Neural cell (in vitro differentiated cells): ENCODE results near the gene FBRS. TPM values are rescaled to one million over a fixed set of nuclear protein-coding genes. Genes with fewer than 3 reads are reported as not detected.
A peak's percentile ranks its signal among the peaks of the same experiment; 100 is the strongest.

Experiments
- H2AFZ ChIP-seq: fragments of 200-600, 300-800 bp; sonication (generic), shearing (Covaris generic); 2 replicates; pipeline ENCODE4 v1.6.0; 2014; ENCODE audit warnings: low read depth, mild to moderate bottlenecking, antibody characterized with exemption, low read length, moderate library complexity
- H3F3A ChIP-seq: fragments of 200-600 bp; shearing (Covaris generic); 2 replicates; pipeline ENCODE4 v1.6.1; 2016; ENCODE audit warnings: mild to moderate bottlenecking, moderate library complexity, mixed read lengths, antibody characterized with exemption, low read length; ENCODE audit not compliant: insufficient read depth, poor library complexity, severe bottlenecking
- H3K27ac ChIP-seq: fragments of 200-600, 300-800 bp; sonication (generic), shearing (Covaris generic); 2 replicates; pipeline ENCODE4 v1.5.1; 2014; ENCODE audit warnings: mild to moderate bottlenecking, low read length, moderate library complexity
- H3K27me3 ChIP-seq: fragments of 300-800, 200-600 bp; sonication (generic), shearing (Covaris generic); 2 replicates; pipeline ENCODE4 v1.6.0; 2014; ENCODE audit warnings: mild to moderate bottlenecking, low read depth, low read length, moderate library complexity; ENCODE audit not compliant: insufficient read depth
- H3K36me3 ChIP-seq: fragments of 300-800, 200-600 bp; sonication (generic), shearing (Covaris generic); 2 replicates; pipeline ENCODE4 v1.5.1; 2014; ENCODE audit warnings: mild to moderate bottlenecking, antibody characterized with exemption, low read length, moderate library complexity; ENCODE audit not compliant: insufficient read depth
- H3K4me2 ChIP-seq: fragments of 300-800, 200-600 bp; sonication (generic), shearing (Covaris generic); 2 replicates; pipeline ENCODE4 v1.6.0; 2014; ENCODE audit warnings: mild to moderate bottlenecking, low read length
- H3K4me3 ChIP-seq: fragments of 300-800, 200-600 bp; sonication (generic), shearing (Covaris generic); 2 replicates; pipeline ENCODE4 v1.5.1; 2014; ENCODE audit warnings: mild to moderate bottlenecking, low read length, moderate library complexity
- H3K79me2 ChIP-seq: fragments of 200-600 bp; shearing (Covaris generic); replicated peaks from 2 replicates; pipeline ENCODE4 v1.6.0; 2014; ENCODE audit warnings: mild to moderate bottlenecking, low read length, moderate library complexity; ENCODE audit not compliant: insufficient read depth
- H3K9ac ChIP-seq: fragments of 300-800, 200-600 bp; sonication (generic), shearing (Covaris generic); 2 replicates; pipeline ENCODE4 v1.6.1; 2016; ENCODE audit warnings: mild to moderate bottlenecking, low read length, mixed read lengths
- H3K9me2 ChIP-seq: fragments of 200-600 bp; shearing (Covaris generic); 2 replicates; pipeline ENCODE4 v1.6.1; 2016; ENCODE audit warnings: mild to moderate bottlenecking, low read length, mixed read lengths; ENCODE audit not compliant: insufficient read depth
- H3K9me3 ChIP-seq: fragments of 200-600, 300-800 bp; sonication (generic), shearing (Covaris generic); 2 replicates; pipeline ENCODE4 v1.6.1; 2016; ENCODE audit warnings: mild to moderate bottlenecking, mixed run types, low read length, moderate library complexity, mixed read lengths
- H4K20me1 ChIP-seq: fragments of 200-600 bp; shearing (Covaris generic); 2 replicates; pipeline ENCODE4 v1.6.1; 2016; ENCODE audit warnings: mild to moderate bottlenecking, mixed run types; ENCODE audit not compliant: insufficient read depth
- EP300 ChIP-seq: fragments of 450-650 bp; conservative IDR thresholded peaks from 2 replicates; pipeline ENCODE4 v1.6.1; 2014; ENCODE audit warnings: antibody characterized with exemption, mild to moderate bottlenecking, moderate library complexity; ENCODE audit not compliant: poor library complexity, severe bottlenecking
- EZH2 ChIP-seq: fragments of 200-600, 300-800 bp; shearing (Covaris generic), sonication (generic); IDR thresholded peaks from 2 replicates; pipeline ENCODE4 v1.6.1; 2014; ENCODE audit warnings: antibody characterized with exemption, low read length, borderline replicate concordance, mild to moderate bottlenecking; ENCODE audit not compliant: insufficient read depth, poor library complexity, severe bottlenecking
- MXI1 ChIP-seq: fragments of 450-650 bp; conservative IDR thresholded peaks from 2 replicates; pipeline ENCODE4 v1.6.1; 2014; ENCODE audit warnings: antibody characterized with exemption, mild to moderate bottlenecking; ENCODE audit not compliant: poor library complexity, severe bottlenecking
- POLR2AphosphoS5 ChIP-seq: IDR thresholded peaks from 2 replicates; pipeline ENCODE4 v1.6.1; 2012
- RAD21 ChIP-seq: fragments of 450-650 bp; conservative IDR thresholded peaks from 2 replicates; pipeline ENCODE4 v1.6.1; 2014; ENCODE audit warnings: antibody characterized with exemption, mild to moderate bottlenecking, moderate library complexity
- REST ChIP-seq: IDR thresholded peaks from 2 replicates; pipeline ENCODE4 v1.6.1; 2012; ENCODE audit warnings: borderline replicate concordance
- SMC3 ChIP-seq: fragments of 450-650 bp; conservative IDR thresholded peaks from 2 replicates; pipeline ENCODE4 v1.6.1; 2014; ENCODE audit warnings: antibody characterized with exemption, mild to moderate bottlenecking, moderate library complexity; ENCODE audit not compliant: poor library complexity
- TAF1 ChIP-seq: IDR thresholded peaks from 2 replicates; pipeline ENCODE4 v1.6.1; 2012; ENCODE audit warnings: low read depth
- polyA plus RNA-seq: library from polyadenylated mRNA; depleted of rRNA; stranded (reverse); fragments of >200 nt; gene quantifications from 2 replicates; pipeline ENCODE4 v1.2.3, GENCODE V29; 2014
- TF ChIP-seq, protein P1 (sequence below): fragments of 450-650 bp; IDR thresholded peaks from 2 replicates; pipeline ENCODE4 v1.5.1; 2014; ENCODE audit warnings: antibody characterized with exemption, mild to moderate bottlenecking, moderate library complexity; ENCODE audit not compliant: poor library complexity, severe bottlenecking

FBRS gene
- polyA plus RNA-seq, 1 donor from 2014 or later, result 24.2 TPM

DNA sequence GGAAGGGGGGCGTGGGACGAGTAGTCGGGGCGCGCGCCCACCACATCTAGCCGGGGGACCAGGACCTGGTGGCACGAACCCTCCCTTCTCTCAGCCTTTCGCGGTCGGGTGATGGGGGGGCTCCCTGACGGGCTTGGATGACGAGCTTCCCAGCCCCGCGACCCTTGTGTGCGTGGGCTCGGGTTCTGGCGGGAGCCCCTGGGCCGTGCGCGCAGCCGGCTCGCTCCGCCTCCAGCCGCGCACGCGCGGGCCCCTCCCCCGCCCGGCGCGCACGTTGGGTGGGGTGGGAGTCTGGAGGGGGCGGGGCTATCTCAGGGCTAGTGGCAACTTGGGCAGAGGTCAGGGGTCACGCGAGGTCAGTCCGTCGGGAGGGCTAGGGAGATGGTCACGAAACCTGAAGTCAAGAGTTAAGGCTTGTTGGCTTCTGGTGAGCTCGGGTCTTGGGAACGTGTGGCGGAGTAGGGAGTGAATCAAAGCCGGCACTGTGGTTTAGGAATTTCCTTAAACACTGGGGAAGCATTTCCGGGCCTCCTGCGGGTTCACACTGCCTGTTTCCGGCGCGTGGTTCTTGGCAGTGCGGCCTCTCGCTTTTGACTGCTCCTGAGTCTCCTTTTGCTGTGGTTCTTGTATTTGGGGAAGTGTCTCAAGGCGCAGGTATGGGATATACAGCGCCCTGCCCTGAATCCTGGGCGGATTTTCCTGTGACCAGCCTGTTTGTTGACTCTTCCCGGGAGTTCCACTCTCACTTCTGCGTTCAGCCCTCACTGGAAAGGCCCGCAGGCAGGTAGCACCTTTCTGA lies 40.8 kb downstream of the FBRS start, which contains the start of gene SRCAP:
TSS of gene SRCAP (plus strand) at position 356 of the 799 bp plus-strand sequence. CDS start 1,654 bp downstream, outside the sequence.
- Histone ChIP-seq H3K4me3 (peak within 1 kb of the TSS; percentile 98), H3K9me3 (no peaks in the 10 kb centered on the region), H3K79me2 (peaks cover 29% of the 10 kb centered on the region), H3K36me3 (peaks cover 2% of the 10 kb centered on the region), H3K9ac (peak within 1 kb of the TSS; percentile 99), H4K20me1 (peaks cover 2% of the 10 kb centered on the region), H3K4me2 (peak within 1 kb of the TSS; percentile 93), H2AFZ (peak within 1 kb of the TSS; percentile 88), H3K9me2 (no peaks in the 10 kb centered on the region), H3K27ac (peak within 1 kb of the TSS; percentile 100), H3K27me3 (no peaks in the 10 kb centered on the region), H3F3A (no peaks in the 10 kb centered on the region)
- TF ChIP-seq POLR2AphosphoS5 (peak; percentile 76), MXI1 (peak; percentile 72), SMC3 (no peak), EZH2 (no peak), RAD21 (no peak), TAF1 (peak; percentile 50), EP300 (no peak), REST (no peak)
- TF ChIP-seq, protein P1, sequence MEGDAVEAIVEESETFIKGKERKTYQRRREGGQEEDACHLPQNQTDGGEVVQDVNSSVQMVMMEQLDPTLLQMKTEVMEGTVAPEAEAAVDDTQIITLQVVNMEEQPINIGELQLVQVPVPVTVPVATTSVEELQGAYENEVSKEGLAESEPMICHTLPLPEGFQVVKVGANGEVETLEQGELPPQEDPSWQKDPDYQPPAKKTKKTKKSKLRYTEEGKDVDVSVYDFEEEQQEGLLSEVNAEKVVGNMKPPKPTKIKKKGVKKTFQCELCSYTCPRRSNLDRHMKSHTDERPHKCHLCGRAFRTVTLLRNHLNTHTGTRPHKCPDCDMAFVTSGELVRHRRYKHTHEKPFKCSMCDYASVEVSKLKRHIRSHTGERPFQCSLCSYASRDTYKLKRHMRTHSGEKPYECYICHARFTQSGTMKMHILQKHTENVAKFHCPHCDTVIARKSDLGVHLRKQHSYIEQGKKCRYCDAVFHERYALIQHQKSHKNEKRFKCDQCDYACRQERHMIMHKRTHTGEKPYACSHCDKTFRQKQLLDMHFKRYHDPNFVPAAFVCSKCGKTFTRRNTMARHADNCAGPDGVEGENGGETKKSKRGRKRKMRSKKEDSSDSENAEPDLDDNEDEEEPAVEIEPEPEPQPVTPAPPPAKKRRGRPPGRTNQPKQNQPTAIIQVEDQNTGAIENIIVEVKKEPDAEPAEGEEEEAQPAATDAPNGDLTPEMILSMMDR, result no peak

GRCh38 chr16:30699615-30700099 lies 41.4 kb downstream of the FBRS start:
- Histone ChIP-seq H2AFZ (no peak overlapping the region), H3K27ac (peak overlapping the region; percentile 100), H3K27me3 (no peaks in the 10 kb centered on the region), H3K9me2 (no peaks in the 10 kb centered on the region), H3K9ac (peak overlapping the region; percentile 99), H4K20me1 (peaks cover 2% of the 10 kb centered on the region), H3K4me3 (peak overlapping the region; percentile 98), H3K36me3 (peaks cover 5% of the 10 kb centered on the region), H3K4me2 (peak overlapping the region; percentile 93), H3K79me2 (peaks cover 29% of the 10 kb centered on the region), H3F3A (no peaks in the 10 kb centered on the region), H3K9me3 (no peaks in the 10 kb centered on the region)
- TF ChIP-seq EZH2, result no peak
- TF ChIP-seq, protein P1, result no peak
- no peak for TF ChIP-seq RAD21
